DOHH2 (cell line): ENCODE data around the gene AQP7.

Source experiments
- H3F3A ChIP-seq: fragments of 200-600 bp; sonication (generic), shearing (Covaris generic); 2 replicates; pipeline ENCODE4 v1.6.0; 2016; ENCODE audit warnings: antibody characterized with exemption, mild to moderate bottlenecking; ENCODE audit not compliant: control insufficient read depth, insufficient read depth
- H3K27ac ChIP-seq: fragments of 200-600 bp; sonication (generic); 2 replicates; pipeline ENCODE4 v1.5.1; 2014; ENCODE audit warnings: low read depth, mild to moderate bottlenecking, low read length, moderate library complexity
- H3K27me3 ChIP-seq: fragments of 200-600 bp; sonication (generic); 2 replicates; pipeline ENCODE4 v1.6.1; 2014; ENCODE audit warnings: mild to moderate bottlenecking, low read length, mixed read lengths; ENCODE audit not compliant: control insufficient read depth
- H3K36me3 ChIP-seq: fragments of 200-600 bp; sonication (generic); 2 replicates; pipeline ENCODE4 v1.6.1; 2014; ENCODE audit warnings: mild to moderate bottlenecking, low read length, moderate library complexity, mixed read lengths; ENCODE audit not compliant: control insufficient read depth
- H3K4me1 ChIP-seq: fragments of 200-600 bp; sonication (generic); 2 replicates; pipeline ENCODE4 v1.6.1; 2014; ENCODE audit warnings: mild to moderate bottlenecking, low read length, mixed read lengths; ENCODE audit not compliant: control insufficient read depth
- H3K4me2 ChIP-seq: fragments of 200-600 bp; sonication (generic); 2 replicates; pipeline ENCODE4 v1.6.0; 2014; ENCODE audit warnings: mild to moderate bottlenecking, low read length, moderate library complexity
- H3K4me3 ChIP-seq: fragments of 200-600 bp; sonication (generic); 2 replicates; pipeline ENCODE4 v1.5.1; 2014; ENCODE audit warnings: mild to moderate bottlenecking, low read length, mixed read lengths
- H3K79me2 ChIP-seq: fragments of 200-600 bp; sonication (generic); 2 replicates; pipeline ENCODE4 v1.6.1; 2014; ENCODE audit warnings: mild to moderate bottlenecking, low read length, mixed read lengths; ENCODE audit not compliant: control insufficient read depth
- H3K9me2 ChIP-seq: fragments of 200-600 bp; sonication (generic); replicated peaks from 2 replicates; pipeline ENCODE4 v1.6.1; 2014; ENCODE audit warnings: mild to moderate bottlenecking, low read length, mixed read lengths; ENCODE audit not compliant: control insufficient read depth
- H3K9me3 ChIP-seq: fragments of 200-600 bp; sonication (generic); 2 replicates; pipeline ENCODE4 v1.6.1; 2014; ENCODE audit warnings: antibody characterized with exemption, low read length, mixed read lengths; ENCODE audit not compliant: control insufficient read depth, insufficient read depth
- H4K20me1 ChIP-seq: fragments of 200-600 bp; sonication (generic); 2 replicates; pipeline ENCODE4 v1.6.0; 2014; ENCODE audit warnings: low read depth, mild to moderate bottlenecking, antibody characterized with exemption, low read length, moderate library complexity; ENCODE audit not compliant: control insufficient read depth, insufficient read depth
- EZH2phosphoT487 ChIP-seq: fragments of 200-600 bp; sonication (generic); IDR thresholded peaks from 2 replicates; pipeline ENCODE4 v1.6.1; 2017; ENCODE audit warnings: borderline replicate concordance, mild to moderate bottlenecking, antibody characterized with exemption, low read length, moderate library complexity, mixed read lengths
- TF ChIP-seq, protein P1 (sequence below): fragments of 200-600 bp; sonication (generic); IDR thresholded peaks from one replicate; pipeline ENCODE4 v1.5.1; 2014; ENCODE audit warnings: antibody characterized with exemption, mild to moderate bottlenecking, low read depth, low read length; ENCODE audit not compliant: poor library complexity, severe bottlenecking

Gene AQP7

DNA sequence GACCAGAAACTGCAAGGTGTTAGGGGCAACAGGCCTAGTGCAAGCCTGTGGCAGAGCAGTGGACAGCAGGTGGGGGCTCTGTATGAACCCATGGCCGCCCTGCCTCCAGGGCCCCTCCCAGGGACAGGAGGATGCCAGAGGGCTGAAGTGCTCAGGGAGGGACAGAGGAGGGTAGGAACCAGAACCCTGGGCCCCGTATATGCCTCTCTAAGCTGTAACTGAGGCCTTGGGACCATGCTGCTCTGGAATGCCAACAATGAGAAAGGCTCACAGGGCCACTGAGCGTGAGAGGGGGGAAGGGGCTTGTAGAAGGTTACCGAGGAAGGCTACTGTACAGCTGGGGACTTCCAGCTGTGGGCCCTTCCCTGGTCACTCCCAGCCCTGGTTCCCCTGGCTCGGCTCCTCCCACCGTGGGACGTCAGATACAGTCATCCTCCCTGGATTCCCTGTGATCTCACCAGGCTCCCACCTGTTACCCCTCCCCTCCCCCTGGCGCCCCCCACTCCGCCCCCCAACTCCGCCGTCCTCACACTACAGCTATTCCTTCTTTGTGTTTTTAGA lies 21.1 kb downstream of the AQP7 start:
- H3K27me3 ChIP-seq: no peaks in the 10 kb centered on the region
- H3K4me2 ChIP-seq: no peak overlapping the region
- no peaks in the 10 kb centered on the region for H3K4me1 ChIP-seq
- H3K9me3 ChIP-seq: no peaks in the 10 kb centered on the region
- H3K79me2 ChIP-seq: no peaks in the 10 kb centered on the region
- H3F3A ChIP-seq: no peaks in the 10 kb centered on the region
- no peak overlapping the region for H3K27ac ChIP-seq
- H3K36me3 ChIP-seq: no peaks in the 10 kb centered on the region
- no peaks in the 10 kb centered on the region for H4K20me1 ChIP-seq
- H3K4me3 ChIP-seq: no peak overlapping the region
- no peaks in the 10 kb centered on the region for H3K9me2 ChIP-seq
- no peak for TF ChIP-seq EZH2phosphoT487
- TF ChIP-seq, protein P1, sequence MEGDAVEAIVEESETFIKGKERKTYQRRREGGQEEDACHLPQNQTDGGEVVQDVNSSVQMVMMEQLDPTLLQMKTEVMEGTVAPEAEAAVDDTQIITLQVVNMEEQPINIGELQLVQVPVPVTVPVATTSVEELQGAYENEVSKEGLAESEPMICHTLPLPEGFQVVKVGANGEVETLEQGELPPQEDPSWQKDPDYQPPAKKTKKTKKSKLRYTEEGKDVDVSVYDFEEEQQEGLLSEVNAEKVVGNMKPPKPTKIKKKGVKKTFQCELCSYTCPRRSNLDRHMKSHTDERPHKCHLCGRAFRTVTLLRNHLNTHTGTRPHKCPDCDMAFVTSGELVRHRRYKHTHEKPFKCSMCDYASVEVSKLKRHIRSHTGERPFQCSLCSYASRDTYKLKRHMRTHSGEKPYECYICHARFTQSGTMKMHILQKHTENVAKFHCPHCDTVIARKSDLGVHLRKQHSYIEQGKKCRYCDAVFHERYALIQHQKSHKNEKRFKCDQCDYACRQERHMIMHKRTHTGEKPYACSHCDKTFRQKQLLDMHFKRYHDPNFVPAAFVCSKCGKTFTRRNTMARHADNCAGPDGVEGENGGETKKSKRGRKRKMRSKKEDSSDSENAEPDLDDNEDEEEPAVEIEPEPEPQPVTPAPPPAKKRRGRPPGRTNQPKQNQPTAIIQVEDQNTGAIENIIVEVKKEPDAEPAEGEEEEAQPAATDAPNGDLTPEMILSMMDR: no peak

GRCh38 chr9:33380390-33381094 lies 21.8 kb downstream of the AQP7 start:
- no peaks in the 10 kb centered on the region for H3K36me3 ChIP-seq
- H3K4me1 ChIP-seq: no peaks in the 10 kb centered on the region
- no peaks in the 10 kb centered on the region for H3K9me2 ChIP-seq
- no peak for TF ChIP-seq EZH2phosphoT487
- TF ChIP-seq, protein P1: no peak
- no peaks in the 10 kb centered on the region for H3F3A ChIP-seq
- H3K4me3 ChIP-seq: no peak overlapping the region
- H3K79me2 ChIP-seq: no peaks in the 10 kb centered on the region
- no peaks in the 10 kb centered on the region for H4K20me1 ChIP-seq
- no peak overlapping the region for H3K4me2 ChIP-seq
- no peaks in the 10 kb centered on the region for H3K9me3 ChIP-seq
- H3K27me3 ChIP-seq: no peaks in the 10 kb centered on the region
- H3K27ac ChIP-seq: no peak overlapping the region

GRCh38 chr9:33379666-33380389 lies 22.5 kb downstream of the AQP7 start:
- no peak for TF ChIP-seq EZH2phosphoT487
- TF ChIP-seq, protein P1: no peak
- Histone ChIP-seq H3K79me2 (no peaks in the 10 kb centered on the region), H3K4me2 (no peak overlapping the region), H3K36me3 (no peaks in the 10 kb centered on the region), H3F3A (no peaks in the 10 kb centered on the region), H3K9me3 (no peaks in the 10 kb centered on the region), H3K27me3 (no peaks in the 10 kb centered on the region), H4K20me1 (no peaks in the 10 kb centered on the region), H3K9me2 (no peaks in the 10 kb centered on the region), H3K4me3 (no peak overlapping the region), H3K27ac (no peak overlapping the region), H3K4me1 (no peaks in the 10 kb centered on the region)
